ENCODE results near the gene UIMC1.

DNA sequence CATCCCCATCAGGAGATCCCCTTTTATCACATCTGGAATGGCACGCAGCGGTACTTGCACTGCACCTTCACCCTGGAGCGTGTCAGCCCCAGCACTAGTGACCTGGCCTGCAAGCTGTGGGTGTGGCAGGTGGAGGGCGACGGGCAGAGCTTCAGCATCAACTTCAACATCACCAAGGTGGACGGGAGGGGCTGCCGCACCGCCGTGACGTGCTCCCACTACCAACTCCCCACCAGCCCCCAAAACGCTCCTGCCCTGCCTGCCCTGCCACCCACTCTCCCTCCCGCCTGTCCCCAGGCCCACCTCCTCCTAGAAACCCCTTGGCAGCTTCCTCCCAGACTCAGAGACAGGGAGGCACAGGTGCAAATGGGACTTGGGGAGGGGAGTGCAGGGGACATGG lies 128.1 kb downstream of the UIMC1 start:
- TF ChIP-seq CTCF (IDR thresholded peaks at IDR 0.05) (no peak), POLR2A (IDR thresholded peaks at IDR 0.05) (no peak), EP300 (IDR thresholded peaks at IDR 0.05) (no peak), POLR2AphosphoS5 (IDR thresholded peaks at IDR 0.05) (no peak)
